ENCODE results near the gene SYNDIG1.

GRCh38 chr20:24449026-24449720 lies 20.3 kb upstream of the SYNDIG1 start:
- TF ChIP-seq, protein P1, sequence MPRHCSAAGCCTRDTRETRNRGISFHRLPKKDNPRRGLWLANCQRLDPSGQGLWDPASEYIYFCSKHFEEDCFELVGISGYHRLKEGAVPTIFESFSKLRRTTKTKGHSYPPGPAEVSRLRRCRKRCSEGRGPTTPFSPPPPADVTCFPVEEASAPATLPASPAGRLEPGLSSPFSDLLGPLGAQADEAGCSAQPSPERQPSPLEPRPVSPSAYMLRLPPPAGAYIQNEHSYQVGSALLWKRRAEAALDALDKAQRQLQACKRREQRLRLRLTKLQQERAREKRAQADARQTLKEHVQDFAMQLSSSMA (CRISPR knock-in tag; IDR thresholded peaks at IDR 0.05), result no peak
- TF ChIP-seq JUND (IDR thresholded peaks at IDR 0.05; ENCODE audit: borderline replicate concordance, low read depth, low read length) (no peak), JUND (tag; IDR thresholded peaks at IDR 0.05; ENCODE audit: borderline replicate concordance, low read depth, low read length) (no peak), YY1 (IDR thresholded peaks at IDR 0.05; ENCODE audit: borderline replicate concordance in 1 of 3, control insufficient read depth in 1 of 3, extremely low read depth in 1 of 3, insufficient read depth in 3 of 3, insufficient read length in 1 of 3, insufficient replicate concordance in 2 of 3, low read depth in 1 of 3, low read length in 2 of 3) (no peak)
